ENCODE measurements around the gene SLC6A19.

Gene SLC6A19

GRCh38 chr5:1180841-1181271 lies 20.5 kb upstream of the SLC6A19 start:
- DNase-seq (ENCODE audit: low spot score), result no peak

GRCh38 chr5:1181451-1182359 lies 19.7 kb upstream of the SLC6A19 start:
- DNase-seq (ENCODE audit: low spot score), result no peak

GRCh38 chr5:1182360-1182632 lies 19.1 kb upstream of the SLC6A19 start:
- no peak for DNase-seq (ENCODE audit: low spot score)

GRCh38 chr5:1182633-1183423 lies 18.6 kb upstream of the SLC6A19 start:
- peak; percentile 91 for DNase-seq (ENCODE audit: low spot score)

- DNase-seq (ENCODE audit: low spot score), result no peak
Observed at GRCh38 chr5:1183424-1184162, 17.8 kb upstream of the SLC6A19 start.

- DNase-seq (ENCODE audit: low spot score), result no peak
Observed at GRCh38 chr5:1184163-1184470, 17.3 kb upstream of the SLC6A19 start.

- DNase-seq (ENCODE audit: low spot score), result no peak
Observed at GRCh38 chr5:1184481-1184880, 16.9 kb upstream of the SLC6A19 start.

GRCh38 chr5:1185038-1185627 lies 16.3 kb upstream of the SLC6A19 start:
- no peak for DNase-seq (ENCODE audit: low spot score)

- DNase-seq (ENCODE audit: low spot score), result no peak
Observed at GRCh38 chr5:1185629-1186350, 15.6 kb upstream of the SLC6A19 start.

GRCh38 chr5:1186351-1187233 lies 14.8 kb upstream of the SLC6A19 start:
- no peak for DNase-seq (ENCODE audit: low spot score)

- DNase-seq (ENCODE audit: low spot score), result no peak
Observed at GRCh38 chr5:1187234-1187949, 14.0 kb upstream of the SLC6A19 start.

GRCh38 chr5:1187950-1188334 lies 13.5 kb upstream of the SLC6A19 start:
- no peak for DNase-seq (ENCODE audit: low spot score)

- DNase-seq (ENCODE audit: low spot score), result no peak
Observed at GRCh38 chr5:1188464-1188863, 12.9 kb upstream of the SLC6A19 start.

- no peak for DNase-seq (ENCODE audit: low spot score)
Observed at GRCh38 chr5:1189269-1189668, 12.1 kb upstream of the SLC6A19 start.

- DNase-seq (ENCODE audit: low spot score), result no peak
Observed at GRCh38 chr5:1190278-1190677, 11.1 kb upstream of the SLC6A19 start.

- no peak for DNase-seq (ENCODE audit: low spot score)
Observed at GRCh38 chr5:1190837-1191239, 10.6 kb upstream of the SLC6A19 start.

- DNase-seq (ENCODE audit: low spot score), result no peak
Observed at GRCh38 chr5:1192971-1193590, 8.3 kb upstream of the SLC6A19 start.

GRCh38 chr5:1193591-1193985 lies 7.8 kb upstream of the SLC6A19 start:
- DNase-seq (ENCODE audit: low spot score), result no peak

GRCh38 chr5:1194378-1194777 lies 7.0 kb upstream of the SLC6A19 start:
- no peak for DNase-seq (ENCODE audit: low spot score)

GRCh38 chr5:1195439-1195838 lies 6.0 kb upstream of the SLC6A19 start:
- DNase-seq (ENCODE audit: low spot score), result no peak

All from Ammon's horn (tissue), 1 donor.